ENCODE results near the gene MARCHF4. TPM values are rescaled to one million over a fixed set of nuclear protein-coding genes. Genes with fewer than 3 reads are reported as not detected.

MARCHF4 gene
- total and polyA plus RNA-seq, 2 of the 8 experiments (the other 6 are each of a cell fraction or from before 2014, with no cell fraction given), result 1.9 to 2.9 TPM

- Histone ChIP-seq H4K20me1 (replicated peaks in 1 of 2; ENCODE audit: control insufficient read depth in 1 of 2, insufficient read depth in 2 of 2, low read length in 2 of 2) (no peaks in the 10 kb centered on the region), H3K4ac (replicated peaks; ENCODE audit: insufficient read length, low read depth, low read length) (no peak overlapping the region), H3K79me2 (ENCODE audit: control insufficient read depth in 1 of 2, insufficient read depth in 2 of 2, low read length in 2 of 2) (no peaks in the 10 kb centered on the region), H3K4me2 (ENCODE audit: insufficient read depth in 1 of 2, low read depth in 2 of 2, low read length in 2 of 2) (no peak overlapping the region), H2AFZ (ENCODE audit: low read length) (no peak overlapping the region), H3K14ac (ENCODE audit: insufficient read length) (no peak overlapping the region), H2BK15ac (ENCODE audit: low read length) (no peak overlapping the region), H2BK12ac (ENCODE audit: low read depth, low read length) (no peak overlapping the region), H3K23ac (ENCODE audit: insufficient read length) (no peak overlapping the region), H3K36me3 (ENCODE audit: control insufficient read depth in 2 of 4, insufficient read depth in 4 of 4, low read length in 3 of 4) (no peaks in the 10 kb centered on the region), H3K27me3 (replicated peaks in 1 of 4; ENCODE audit: control insufficient read depth in 3 of 4, extremely low read depth in 1 of 4, insufficient read depth in 3 of 4, low read length in 3 of 4) (no peaks in the 10 kb centered on the region), H3K79me1 (ENCODE audit: low read depth, low read length) (no peaks in the 10 kb centered on the region), H2BK5ac (ENCODE audit: low read depth, low read length) (no peak overlapping the region), H3K27ac (ENCODE audit: low read depth, low read length) (no peak overlapping the region), H3K18ac (ENCODE audit: extremely low read depth, low read length) (no peak overlapping the region), H3K56ac (replicated peaks; ENCODE audit: insufficient read length, low read depth, low read length) (no peak overlapping the region), H2BK20ac (ENCODE audit: low read length) (0 out of 2 replicates have a peak overlapping the region, but pooled peaks have one; percentile 27), H3K9me3 (ENCODE audit: insufficient read depth in 2 of 2, low read depth in 1 of 2, low read length in 1 of 2) (0 out of 4 replicates have a peak, but pooled peaks cover 0 to 3% of the 10 kb centered on the region in 2 experiments), H3K4me3 (ENCODE audit: extremely low read depth in 1 of 4, insufficient read depth in 2 of 4, low read depth in 3 of 4, low read length in 4 of 4) (no peak overlapping the region), H3K4me1 (replicated peaks in 1 of 4; ENCODE audit: control insufficient read depth in 3 of 4, insufficient read depth in 4 of 4, low read length in 3 of 4) (peaks cover 0 to 8% (median 0%) of the 10 kb centered on the region in 4 experiments; a peak in 1 of 7 replicates), H4K91ac (replicated peaks; ENCODE audit: insufficient read length, low read length) (no peak overlapping the region), H2BK120ac (replicated peaks; ENCODE audit: low read depth, low read length) (no peak overlapping the region), H4K8ac (ENCODE audit: extremely low read depth, insufficient read depth, low read length) (no peak overlapping the region), H2AK5ac (ENCODE audit: low read depth, low read length) (no peak overlapping the region), H3K23me2 (ENCODE audit: low read depth, low read length) (no peaks in the 10 kb centered on the region), H4K5ac (ENCODE audit: insufficient read length, low read depth, low read length) (no peak overlapping the region), H3K9ac (replicated peaks in 1 of 4; ENCODE audit: extremely low read depth in 1 of 4, low read depth in 3 of 4, low read length in 3 of 4) (no peak overlapping the region)
- ChIA-PET CTCF (ENCODE audit: partially characterized antibody) (interaction anchor here (9.1 kb wide), 1 partner anchor 15 kb away, joined by 79 read pairs; no protein-coding TSS in a partner anchor), POLR2A (ENCODE audit: partially characterized antibody) (interaction anchor here (1.2 kb wide), 1 partner anchor 20 kb away, joined by 5 read pairs; no protein-coding TSS in a partner anchor)
- DNase-seq (ENCODE audit: low read depth in 1 of 2, low spot score in 2 of 2), result no peak
- no peak for FAIRE-seq
- WGBS, 2 experiments (ENCODE audit: extremely low coverage in 1 of 2, insufficient coverage in 1 of 2, insufficient read length in 1 of 2, insufficient replicate concordance in 2 of 2, low coverage in 1 of 2, low lambda C conversion rate in 2 of 2, missing lambda C conversion rate in 1 of 2), result 89% methylated on average over 2 of the region's 2 CpGs; no CpG with 5 or more reads in 1 of the 2 experiments
- TF ChIP-seq ASH2L (IDR thresholded peaks at IDR 0.05; ENCODE audit: low read length) (no peak), CTCF (IDR thresholded peaks at IDR 0.05; ENCODE audit: control extremely low read depth in 1 of 3, insufficient read depth in 1 of 3, low read depth in 1 of 3, low read length in 3 of 3) (no peak), CBX5 (IDR thresholded peaks at IDR 0.05; ENCODE audit: low read depth, low read length) (no peak), EP300 (IDR thresholded peaks at IDR 0.05; ENCODE audit: borderline replicate concordance in 1 of 2, low read depth in 2 of 2, low read length in 2 of 2) (no peak), JUN (IDR thresholded peaks at IDR 0.05; ENCODE audit: low read depth, low read length) (no peak), KDM1A (IDR thresholded peaks at IDR 0.05; ENCODE audit: borderline replicate concordance, low read length) (no peak), E2F6 (IDR thresholded peaks at IDR 0.05) (no peak), TCF12 (IDR thresholded peaks at IDR 0.05; ENCODE audit: low read depth, low read length) (no peak)
Measured at GRCh38 chr2:216387262-216387661, 15.0 kb upstream of the MARCHF4 start.

Measured in H1 (cell line).